ENCODE measurements around the gene DYNLL2.

GRCh38 chr17:58141505-58141904, 58.3 kb downstream of the DYNLL2 start:
- TF ChIP-seq CXXC5 (CRISPR knock-in tag; IDR thresholded peaks at IDR 0.05) (no peak), NRF1 (conservative IDR thresholded peaks at IDR 0.05 in 1 of 2, IDR thresholded peaks at IDR 0.05 in 1 of 2) (no peak), ZNF655 (CRISPR knock-in tag; IDR thresholded peaks at IDR 0.05) (no peak), POLR2AphosphoS5 (IDR thresholded peaks at IDR 0.05; ENCODE audit: control insufficient read depth, insufficient read depth, low read depth, low read length) (no peak), BRCA1 (IDR thresholded peaks at IDR 0.05) (no peak), BRCA1 (CRISPR knock-in tag; IDR thresholded peaks at IDR 0.05) (no peak), NR4A1 (CRISPR knock-in tag; IDR thresholded peaks at IDR 0.05) (no peak), NR4A1 (tag; IDR thresholded peaks at IDR 0.05) (no peak), MAZ (CRISPR knock-in tag; conservative IDR thresholded peaks at IDR 0.05 in 1 of 2, IDR thresholded peaks at IDR 0.05 in 1 of 2) (no peak)
